GOT3 (cell line): ENCODE results near the gene ERC1.
"Not testable (repeated sequence)": the region's sequence is repeated elsewhere in the genome, so short reads cannot be mapped to it uniquely, and the experiment has no call there.

Experiments used
- DNase-seq: peaks from one replicate; lab custom pipeline; 2025; ENCODE audit warnings: mixed read lengths; lab: John Stamatoyannopoulos, UW

Gene ERC1

DNA sequence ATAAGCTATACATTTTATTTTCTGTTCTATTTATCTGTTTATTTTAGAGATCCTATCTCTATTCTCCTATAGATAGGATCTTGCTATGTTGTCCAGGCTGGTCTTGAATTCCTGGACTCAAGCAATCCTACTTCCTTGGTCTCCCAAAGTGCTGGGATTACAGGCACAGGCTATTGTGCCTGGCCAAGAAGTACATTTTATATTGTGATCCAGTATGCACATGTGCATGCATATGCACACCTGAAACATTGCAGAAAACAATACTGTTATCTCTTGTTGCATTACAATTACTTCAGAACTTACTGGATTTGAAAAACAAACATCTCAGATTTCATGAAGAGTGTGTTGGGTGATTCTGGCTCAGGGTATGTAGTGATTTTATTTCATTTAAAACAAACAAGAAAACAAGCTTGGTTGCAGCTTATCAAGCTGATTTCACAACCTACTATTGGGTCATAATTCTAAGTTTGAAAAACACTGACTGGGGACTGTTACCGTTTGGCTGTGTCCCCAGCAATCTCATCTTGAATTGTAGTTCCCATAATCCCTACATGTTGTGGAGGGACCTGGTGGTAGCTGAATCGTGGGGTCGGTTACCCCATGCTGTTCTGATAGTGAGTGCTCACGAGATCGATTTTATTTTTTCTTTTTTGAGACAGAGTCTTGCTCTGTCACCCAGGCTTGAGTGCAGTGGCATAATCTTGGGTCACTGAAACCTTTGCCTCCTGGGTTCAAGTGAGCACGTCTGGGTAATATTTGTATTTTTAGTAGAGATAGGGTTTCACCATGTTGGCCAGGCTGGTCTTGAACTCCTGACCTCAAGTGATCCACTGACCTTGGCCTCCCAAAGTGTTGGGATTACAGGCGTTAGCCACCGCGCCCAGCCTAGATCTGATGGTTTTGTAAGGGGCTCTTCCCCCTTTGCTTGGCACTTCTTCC is 31.3 kb downstream of the ERC1 start:
- no peak for DNase-seq

- DNase-seq, result no peak
Measured at GRCh38 chr12:1030779-1031178, 39.8 kb downstream of the ERC1 start.

DNA sequence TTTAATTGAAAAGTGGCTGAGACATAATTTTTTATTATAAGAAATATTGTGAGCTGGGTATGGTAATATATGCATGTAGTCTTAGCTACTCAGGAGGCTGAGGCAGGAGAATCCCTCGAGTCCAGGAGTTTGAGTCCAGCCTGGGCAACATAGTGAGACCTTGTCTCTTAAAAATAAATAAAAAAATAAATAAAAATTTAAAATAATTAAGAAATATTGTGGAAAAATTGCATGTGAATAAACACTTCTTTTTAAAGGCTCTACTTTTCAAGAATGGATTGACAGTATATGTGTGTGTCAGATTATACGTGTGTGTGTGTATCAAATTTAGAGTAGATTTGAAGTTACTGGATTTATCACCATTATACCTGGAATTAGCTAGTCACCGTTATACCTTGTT is 43.2 kb downstream of the ERC1 start:
- DNase-seq, result no peak

- no peak for DNase-seq
Measured at GRCh38 chr12:1034751-1035457, 43.9 kb downstream of the ERC1 start.

DNA sequence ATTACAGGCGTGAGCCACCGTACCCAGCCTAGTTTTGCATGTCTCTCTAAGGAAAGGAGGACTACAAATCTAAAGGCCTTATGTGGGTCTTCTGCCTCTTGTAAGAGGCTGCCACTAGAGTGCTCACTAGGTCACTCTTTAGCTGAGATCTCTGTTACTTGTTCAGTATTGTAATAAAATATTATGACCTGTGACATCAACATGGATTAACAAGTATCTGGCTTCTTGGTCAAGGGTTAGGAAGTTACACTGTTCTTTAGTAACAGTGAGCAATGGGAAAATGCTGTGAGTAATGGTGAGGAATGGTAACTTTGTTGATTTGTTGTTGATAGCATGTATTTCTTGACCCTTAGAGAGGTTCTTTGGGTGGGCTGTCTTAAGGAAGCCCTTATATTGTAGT is 50.5 kb downstream of the ERC1 start:
- no peak for DNase-seq

GRCh38 chr12:1044199-1044598 is 53.2 kb downstream of the ERC1 start:
- DNase-seq, result no peak

- no peak for DNase-seq
Measured at GRCh38 chr12:1044696-1045095, 53.7 kb downstream of the ERC1 start.

GRCh38 chr12:1046727-1047126 is 55.7 kb downstream of the ERC1 start:
- DNase-seq, result no peak

- DNase-seq, result no peak
Measured at GRCh38 chr12:1047898-1048660, 57.1 kb downstream of the ERC1 start.

- DNase-seq, result no peak
Measured at GRCh38 chr12:1050059-1050707, 59.2 kb downstream of the ERC1 start.

- not testable (repeated sequence) for DNase-seq
Measured at GRCh38 chr12:1051672-1052071, 60.6 kb downstream of the ERC1 start.

DNA sequence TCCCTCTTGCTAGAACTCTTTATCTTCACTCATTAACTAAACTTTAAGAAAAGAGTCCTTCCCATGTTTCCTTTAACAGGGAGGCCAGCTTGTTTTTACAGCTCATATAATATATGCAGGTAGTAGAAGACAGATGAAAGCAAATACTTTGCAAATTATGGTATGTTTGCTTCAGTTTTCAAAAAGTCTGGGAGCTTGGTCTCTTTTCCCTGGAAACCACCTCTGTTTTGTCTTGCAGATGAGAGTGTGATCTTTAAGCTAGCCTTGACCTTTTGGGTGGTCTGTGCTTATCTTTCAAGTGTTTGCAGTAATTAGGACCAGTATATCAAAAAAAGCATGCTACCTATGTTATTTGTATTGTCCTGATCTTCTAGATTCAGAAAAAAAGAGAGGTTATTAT is 62.7 kb downstream of the ERC1 start:
- DNase-seq, result no peak

DNA sequence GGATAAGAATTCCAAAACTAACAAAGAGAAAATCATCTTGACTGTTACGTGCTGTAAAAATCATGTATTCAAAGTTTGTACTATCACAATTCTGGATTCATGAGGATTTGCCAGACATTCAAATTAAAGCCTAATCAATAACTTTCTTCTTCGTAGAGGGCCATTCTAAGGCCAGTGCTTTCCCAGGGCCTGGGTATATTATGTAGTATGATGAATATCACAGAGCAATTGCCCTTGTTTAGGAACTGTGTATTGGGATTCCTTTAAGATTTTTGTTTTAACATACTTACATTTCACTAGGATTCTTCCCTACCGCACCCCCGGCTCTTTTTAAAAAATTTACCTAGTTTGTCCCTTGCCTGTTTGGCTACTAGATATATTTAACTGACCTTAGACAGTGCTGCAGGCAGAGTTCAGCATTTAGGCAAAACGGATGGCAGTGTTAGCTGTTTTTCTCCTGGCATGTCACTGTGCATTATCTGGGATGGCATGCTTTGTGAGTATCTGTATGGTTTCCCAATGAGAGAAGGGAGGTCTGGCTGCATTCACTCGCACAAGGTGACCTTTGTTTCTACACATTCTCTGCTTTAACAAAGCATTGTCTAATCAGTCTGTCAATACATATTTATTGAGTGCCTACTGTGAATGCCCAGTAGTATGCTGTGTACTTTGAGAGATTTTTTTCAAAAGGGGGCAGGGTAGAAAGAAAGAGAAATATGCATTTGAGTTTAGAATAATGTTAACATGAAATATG is 63.3 kb downstream of the ERC1 start:
- no peak for DNase-seq

- no peak for DNase-seq
Measured at GRCh38 chr12:1056390-1056789, 65.4 kb downstream of the ERC1 start.

- DNase-seq, result no peak
Measured at GRCh38 chr12:1058423-1058822, 67.4 kb downstream of the ERC1 start.

GRCh38 chr12:1059162-1059561 is 68.1 kb downstream of the ERC1 start:
- no peak for DNase-seq

GRCh38 chr12:1063852-1064251 is 72.8 kb downstream of the ERC1 start:
- DNase-seq, result no peak

DNA sequence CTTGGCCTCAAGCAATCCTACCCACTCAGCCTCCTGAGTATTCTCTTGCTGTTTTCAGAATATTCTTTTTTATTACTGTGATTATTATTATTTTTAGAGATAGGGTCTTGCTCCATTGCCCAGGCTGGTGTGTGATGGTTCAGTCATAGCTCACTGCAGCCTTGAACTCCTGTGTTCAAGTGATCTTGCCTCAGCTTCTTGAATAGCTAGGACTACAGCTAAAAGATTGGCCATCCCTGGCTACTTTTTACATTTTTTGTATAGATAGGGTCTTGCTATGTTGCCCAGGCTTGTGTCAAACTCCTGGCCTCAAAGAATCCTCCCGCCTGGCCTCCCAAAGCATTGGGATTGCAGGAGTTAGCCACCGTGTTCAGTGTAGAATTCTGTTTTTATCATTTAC is 73.3 kb downstream of the ERC1 start:
- no peak for DNase-seq

GRCh38 chr12:1065629-1066028 is 74.6 kb downstream of the ERC1 start:
- DNase-seq, result no peak

- no peak for DNase-seq
Measured at GRCh38 chr12:1069846-1070245, 78.8 kb downstream of the ERC1 start.

- DNase-seq, result no peak
Measured at GRCh38 chr12:1071182-1071581, 80.2 kb downstream of the ERC1 start.
